Stimulated activated CD4-positive, alpha-beta T cell treated with anti-CD3 and anti-CD28 coated beads, Interleukin-2, amount 100 ng/mL, for 24 hours (primary cell): Measurements from ENCODE around the gene ZNF496.
"Not testable (repeated sequence)": the region's sequence is repeated elsewhere in the genome, so short reads cannot be mapped to it uniquely, and the experiment has no call there.

Experiments
- DNase-seq, 2 donors: peaks; one replicate each; pipeline ENCODE4 v3.0.0-alpha.2; 2020

Gene ZNF496

DNA sequence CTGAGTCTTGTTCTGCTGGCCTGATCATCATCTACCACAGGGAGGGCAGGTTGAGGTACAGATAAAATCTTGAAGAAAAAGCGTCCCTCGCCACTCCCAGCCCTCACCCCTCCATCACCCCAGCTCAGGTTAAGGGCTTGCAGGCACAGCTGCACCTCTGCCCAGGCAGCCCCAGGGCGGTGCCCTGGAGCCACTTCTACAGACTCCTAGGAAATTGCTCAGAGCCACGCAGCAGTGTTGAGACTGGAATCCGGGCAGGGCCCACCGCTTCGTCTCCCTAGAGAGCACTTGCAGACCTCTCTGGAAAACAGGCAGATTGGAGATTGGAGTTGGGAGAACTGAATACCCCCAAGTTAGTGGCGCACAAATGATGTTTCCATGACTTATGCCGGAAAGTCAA lies 40.5 kb downstream of the ZNF496 start:
- no peak for DNase-seq

- no peak for DNase-seq
Observed at GRCh38 chr1:247290576-247290975, 41.1 kb downstream of the ZNF496 start.

DNA sequence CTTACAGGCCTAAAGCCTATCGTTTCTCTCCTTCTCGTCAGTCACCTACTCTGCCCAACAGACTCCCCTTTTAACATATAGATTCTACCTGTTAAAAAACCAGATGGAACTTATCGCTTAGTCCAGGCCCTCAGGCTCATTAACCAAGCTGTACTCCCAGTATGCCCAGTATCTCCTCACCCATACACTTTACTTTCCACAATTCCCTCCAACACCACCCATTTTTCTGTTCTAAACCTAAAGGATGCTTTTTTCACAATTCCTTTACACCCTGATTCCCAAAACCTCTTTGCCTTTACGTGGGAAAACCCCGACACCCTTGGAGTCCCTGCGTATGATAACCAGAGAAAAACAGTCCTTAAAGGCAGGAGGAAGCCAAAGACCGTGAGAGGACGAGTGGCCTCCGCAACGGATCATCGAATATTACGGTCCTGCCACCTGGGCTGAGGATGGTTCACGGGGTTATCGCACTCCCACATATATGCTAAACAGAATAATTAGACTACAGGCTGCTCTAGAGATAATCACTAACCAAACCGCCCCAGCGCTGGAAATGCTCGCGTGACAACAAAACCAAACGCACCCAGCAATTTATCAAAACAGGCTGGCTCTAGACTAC lies 42.3 kb downstream of the ZNF496 start:
- not testable (repeated sequence) for DNase-seq

DNA sequence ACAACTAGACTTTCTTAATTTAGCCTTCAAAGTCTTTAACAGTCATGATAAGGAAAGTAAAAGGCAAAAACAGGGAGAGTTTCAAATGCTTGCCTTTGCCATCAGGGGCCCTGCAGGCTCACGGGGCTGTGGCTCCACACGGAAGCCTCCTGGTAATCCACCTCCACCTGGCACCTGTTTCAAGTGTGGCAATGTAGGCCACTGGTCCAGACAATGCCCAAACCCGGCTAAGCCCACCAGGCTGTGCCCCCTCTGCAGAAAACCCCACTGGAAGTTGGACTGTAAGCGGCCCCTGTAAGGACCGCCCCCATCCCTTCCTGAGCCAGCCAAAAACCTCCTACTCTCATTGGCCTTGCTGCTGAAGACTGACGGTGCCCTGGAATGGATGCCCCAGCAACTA lies 43.3 kb downstream of the ZNF496 start:
- no peak for DNase-seq

DNA sequence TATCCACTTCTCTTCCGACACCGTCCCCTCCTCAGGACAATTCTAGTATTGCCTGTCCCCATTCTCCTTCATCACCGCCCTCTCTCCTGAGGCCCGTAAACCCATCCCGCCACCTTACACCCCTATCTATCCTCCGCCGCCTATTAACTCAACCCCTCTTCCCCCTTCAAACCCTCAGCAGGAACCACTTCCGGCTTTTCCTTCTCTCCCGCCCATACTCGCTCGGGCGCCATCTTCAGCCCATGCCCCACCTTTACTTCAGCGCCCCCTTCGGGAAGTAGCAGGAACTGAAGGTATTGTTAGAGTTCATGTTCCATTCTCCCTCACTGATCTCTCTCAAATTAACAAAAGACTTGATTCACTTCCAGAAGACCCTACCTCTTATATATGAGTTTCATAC lies 44.2 kb downstream of the ZNF496 start:
- DNase-seq: no peak

GRCh38 chr1:247286134-247286670 lies 45.5 kb downstream of the ZNF496 start:
- no peak for DNase-seq

DNA sequence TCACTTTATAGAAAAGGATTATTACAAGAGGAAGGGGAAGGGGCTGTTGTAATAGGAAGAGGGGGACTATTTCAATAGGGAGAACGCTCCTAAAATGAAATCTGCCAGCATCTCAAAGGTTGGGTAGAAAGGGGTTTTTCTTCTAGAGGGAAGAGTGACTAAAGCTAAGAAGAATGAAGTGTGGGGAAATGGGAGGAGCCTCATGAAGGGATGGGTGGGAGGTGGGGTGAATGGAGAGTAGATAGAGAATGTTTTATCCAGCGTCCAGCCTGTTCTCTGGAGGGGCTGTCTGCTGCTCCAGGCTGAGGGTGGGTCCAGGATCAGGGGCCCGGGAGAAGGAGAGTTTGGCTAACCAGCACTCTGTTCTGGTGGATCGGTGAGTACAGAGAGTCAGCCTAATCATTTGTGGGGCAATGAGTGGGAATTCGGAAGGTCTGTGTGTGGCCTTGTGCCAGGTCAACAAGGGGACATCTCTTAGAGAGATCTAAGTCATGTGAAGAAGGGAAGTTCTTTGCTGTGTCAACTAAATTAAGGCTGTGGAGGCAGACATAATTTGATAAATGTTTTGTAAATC lies 50.6 kb downstream of the ZNF496 start:
- no peak for DNase-seq

GRCh38 chr1:247277191-247277590 lies 54.5 kb downstream of the ZNF496 start:
- DNase-seq: no peak

DNA sequence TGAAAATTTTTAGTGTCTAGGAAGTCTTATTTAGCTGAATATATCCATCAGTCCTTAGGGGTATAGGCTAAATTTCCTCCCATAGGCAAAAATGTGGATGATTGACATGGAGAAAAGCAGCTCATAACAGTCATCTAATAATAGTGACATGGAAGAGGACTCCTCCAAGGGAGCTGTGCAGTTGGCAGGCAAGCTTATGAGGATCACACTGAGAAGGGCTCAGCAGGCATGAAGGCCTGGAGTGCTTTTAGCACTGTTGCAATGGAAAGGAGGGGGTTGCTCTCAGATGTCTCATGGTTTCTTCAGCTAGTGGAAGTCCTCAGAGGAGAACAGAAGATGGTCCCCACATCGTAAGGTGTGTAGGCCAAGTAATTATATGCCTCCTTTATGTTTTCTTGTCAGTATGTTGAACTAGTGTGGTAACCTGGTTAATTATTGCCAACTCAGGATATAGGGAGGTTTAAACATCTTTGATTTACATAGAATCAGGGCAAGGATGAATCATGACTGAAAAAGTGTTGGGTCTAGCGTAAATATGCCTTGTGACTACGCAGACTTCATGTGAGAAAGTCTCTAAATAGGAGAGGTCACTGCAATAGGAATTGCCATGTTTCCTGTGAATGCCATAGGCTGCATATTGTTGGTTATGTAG lies 56.9 kb downstream of the ZNF496 start:
- no peak for DNase-seq

DNA sequence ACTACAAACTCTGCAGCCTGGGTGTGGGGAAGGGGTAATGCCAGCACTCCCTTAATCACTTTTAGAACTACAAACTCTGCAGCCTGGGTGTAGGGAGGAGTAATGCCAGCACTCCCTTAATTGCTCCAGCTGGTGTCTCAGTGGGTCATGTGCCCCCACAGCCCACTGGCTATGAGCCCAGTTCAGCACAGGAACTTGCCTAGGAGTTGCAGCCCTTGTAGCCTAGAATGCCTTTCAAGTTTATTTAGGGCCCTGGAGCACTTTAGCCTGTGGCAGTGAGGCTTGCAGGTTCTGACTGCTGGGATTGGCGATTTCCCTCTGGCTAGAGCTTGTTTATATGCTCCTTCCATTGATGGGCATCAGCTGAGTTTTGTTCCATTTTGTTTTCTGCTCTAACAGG lies 58.7 kb downstream of the ZNF496 start:
- no peak for DNase-seq

DNA sequence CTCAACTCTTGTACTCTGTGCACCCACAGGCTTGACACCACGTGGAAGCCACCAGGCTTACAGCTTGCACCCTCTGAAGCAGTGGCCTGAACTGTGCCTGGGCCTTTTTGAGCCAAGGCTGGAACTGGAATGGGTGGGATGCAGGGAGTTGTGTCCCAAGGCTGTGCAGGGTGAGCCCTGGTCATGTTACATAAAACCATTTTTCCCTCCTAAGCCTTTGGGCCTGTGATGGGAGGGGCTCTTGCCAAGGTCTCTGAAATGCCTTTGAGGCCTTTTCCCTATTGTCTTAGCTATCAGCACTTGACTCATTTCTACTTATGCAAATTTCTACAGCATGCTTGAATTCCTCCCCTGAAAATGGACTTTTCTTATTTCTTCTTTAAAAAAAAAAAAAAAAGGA lies 61.7 kb downstream of the ZNF496 start:
- no peak for DNase-seq

- no peak for DNase-seq
Observed at GRCh38 chr1:247269133-247269532, 62.5 kb downstream of the ZNF496 start.

GRCh38 chr1:247268390-247269045 lies 63.1 kb downstream of the ZNF496 start:
- DNase-seq: no peak

DNA sequence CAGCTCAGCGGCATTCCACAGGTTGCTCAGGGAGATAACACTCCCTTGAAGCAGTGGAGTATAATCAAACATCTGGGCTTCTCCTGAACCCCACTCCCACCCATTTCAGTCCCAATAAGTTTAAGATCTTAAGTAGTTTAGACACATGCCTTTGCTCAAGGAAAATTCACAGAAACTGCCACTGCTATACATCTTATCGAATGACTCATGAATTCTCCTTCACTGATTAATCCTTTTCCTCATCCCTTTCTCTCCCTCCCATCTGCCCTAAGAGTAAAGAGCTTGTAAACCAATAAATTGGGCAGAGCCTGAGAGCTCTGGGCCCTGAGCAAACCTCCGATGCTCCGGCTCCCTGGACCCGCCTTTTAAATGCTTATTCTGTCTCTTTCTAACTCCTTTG lies 65.6 kb downstream of the ZNF496 start:
- no peak for DNase-seq

GRCh38 chr1:247255772-247256171 lies 75.9 kb downstream of the ZNF496 start, which contains the start of gene VN1R5:
VN1R5 (plus strand) TSS chr1:247256072.
- DNase-seq: not testable (repeated sequence)

GRCh38 chr1:247247568-247247967 lies 84.1 kb downstream of the ZNF496 start:
- no peak for DNase-seq
